GM08714 (cell line): Measurements from ENCODE around the gene NRROS.

Source experiments
- H3K4me3 ChIP-seq: fragments of 200-500 bp; sonication (Bioruptor generic); 2 replicates; pipeline ENCODE4 v1.5.1; 2014; ENCODE audit warnings: mild to moderate bottlenecking, low read length, inconsistent platforms
- ZNF274 ChIP-seq: IDR thresholded peaks from 2 replicates; pipeline ENCODE4 v1.6.1; 2012; ENCODE audit warnings: mild to moderate bottlenecking, low read depth, low read length

The NRROS gene

DNA sequence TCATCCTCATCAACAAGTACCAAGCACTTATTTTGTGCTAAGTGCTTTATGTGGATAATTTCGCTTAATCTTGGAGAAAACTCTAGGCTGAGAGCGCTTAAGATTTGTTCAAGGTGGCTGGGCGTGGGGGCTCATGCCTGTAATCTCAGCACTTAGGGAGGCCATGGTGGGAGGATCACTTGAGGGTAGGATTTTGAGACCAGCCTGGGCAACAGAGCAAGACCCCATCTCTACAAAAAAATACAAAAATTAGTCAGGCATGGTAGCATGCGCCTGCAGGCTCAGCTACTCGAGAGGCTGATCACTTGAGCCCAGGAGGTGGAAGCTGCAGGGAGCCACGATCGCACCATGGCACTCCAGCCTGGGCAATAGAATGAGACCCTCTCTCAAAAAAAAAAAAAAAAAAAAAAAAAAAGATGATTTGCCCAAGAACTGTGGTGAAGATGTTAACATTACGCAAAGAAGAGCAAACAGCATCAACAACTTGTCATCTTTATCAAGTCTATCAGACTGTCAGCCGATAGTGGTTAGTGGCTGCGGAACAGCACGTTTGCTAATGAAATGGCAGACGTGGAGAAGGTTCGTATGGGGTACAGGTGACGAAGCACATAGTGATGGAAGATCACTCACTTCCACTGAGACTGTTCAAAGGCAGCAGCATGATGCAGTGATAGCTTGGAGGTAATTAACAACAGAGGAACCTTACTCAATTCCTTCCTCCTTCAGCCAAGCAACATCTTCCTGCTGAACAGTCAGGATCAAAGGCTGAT is 27.7 kb downstream of the NRROS start:
- TF ChIP-seq ZNF274 = no peak
- no peak overlapping the region for H3K4me3 ChIP-seq

GRCh38 chr3:196670339-196670738 is 30.8 kb downstream of the NRROS start:
- H3K4me3 ChIP-seq = no peak overlapping the region; the same call in 1 of the 2 replicates
- no peak for TF ChIP-seq ZNF274

- no peak overlapping the region for H3K4me3 ChIP-seq
- no peak for TF ChIP-seq ZNF274
Observed at GRCh38 chr3:196673632-196674031, 34.1 kb downstream of the NRROS start.

DNA sequence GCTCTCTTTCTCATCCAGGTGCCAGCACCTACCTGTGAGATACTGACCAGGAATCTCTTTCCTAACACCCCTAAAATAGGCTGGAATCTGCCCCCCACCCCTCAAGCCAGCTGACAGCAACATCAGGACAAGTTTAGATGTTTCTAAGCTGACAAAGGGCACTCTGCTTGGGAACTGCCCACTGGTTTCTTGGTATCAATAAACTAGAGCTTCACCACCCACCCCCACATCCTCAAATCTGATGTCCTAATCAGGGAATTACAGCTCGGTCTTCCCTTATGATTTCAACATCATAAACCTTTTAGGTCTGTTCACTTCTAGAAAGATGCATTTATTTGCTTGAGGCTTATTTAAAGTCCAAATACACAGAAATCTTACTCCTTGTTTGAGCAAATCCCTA is 37.9 kb downstream of the NRROS start:
- no peak overlapping the region for H3K4me3 ChIP-seq
- TF ChIP-seq ZNF274 = no peak

DNA sequence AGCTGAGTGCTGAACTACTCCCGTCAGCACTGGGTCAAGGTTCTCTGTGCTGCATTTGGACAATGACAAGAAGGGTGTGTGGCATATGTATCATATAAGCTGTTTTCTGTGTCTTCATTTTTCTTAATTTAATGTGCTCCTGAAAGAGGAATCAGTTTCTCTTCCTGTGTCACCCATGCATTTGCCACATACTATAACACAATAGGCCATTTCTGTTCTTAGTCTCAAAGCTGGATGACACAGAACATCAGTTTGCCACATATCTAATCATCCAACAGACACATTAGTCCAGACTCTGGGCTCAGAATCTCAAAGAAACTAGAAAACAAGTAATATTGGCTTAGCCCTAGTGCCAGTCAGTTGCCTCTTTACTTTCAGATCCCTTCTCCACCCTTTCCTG is 38.4 kb downstream of the NRROS start:
- H3K4me3 ChIP-seq = no peak overlapping the region
- TF ChIP-seq ZNF274 = no peak

GRCh38 chr3:196684548-196685407 is 45.3 kb downstream of the NRROS start:
- no peak for TF ChIP-seq ZNF274

DNA sequence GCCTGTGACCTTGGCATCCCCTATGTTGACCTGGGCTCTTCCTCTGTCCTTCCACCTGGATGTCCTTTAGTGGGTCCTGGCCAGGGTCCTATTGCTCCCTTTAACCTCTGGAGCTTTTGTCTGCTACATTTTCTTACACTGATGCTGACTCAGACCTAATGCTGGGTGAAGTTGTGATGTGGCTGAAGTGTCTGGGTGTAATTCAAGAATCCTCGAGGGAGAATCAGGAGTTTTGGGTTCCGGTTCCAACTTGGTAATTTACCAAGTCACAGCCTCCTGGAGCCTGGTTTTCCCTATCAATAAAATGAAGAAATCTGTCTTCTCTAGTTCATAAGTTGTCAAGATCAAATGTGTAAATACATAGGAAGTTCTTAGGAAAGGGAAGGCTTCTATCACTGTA is 46.9 kb downstream of the NRROS start:
- TF ChIP-seq ZNF274 = no peak

More at GRCh38 chr3:196684548-196685407, 45.3 kb downstream of the NRROS start:
- no peak overlapping the region for H3K4me3 ChIP-seq

GRCh38 chr3:196688349-196688748 is 48.9 kb downstream of the NRROS start:
- no peak overlapping the region for H3K4me3 ChIP-seq
- TF ChIP-seq ZNF274 = no peak

More for the DNA sequence above, 46.9 kb downstream of the NRROS start:
- H3K4me3 ChIP-seq = no peak overlapping the region

GRCh38 chr3:196689941-196690660 is 50.6 kb downstream of the NRROS start:
- TF ChIP-seq ZNF274 = no peak
- H3K4me3 ChIP-seq = no peak overlapping the region

DNA sequence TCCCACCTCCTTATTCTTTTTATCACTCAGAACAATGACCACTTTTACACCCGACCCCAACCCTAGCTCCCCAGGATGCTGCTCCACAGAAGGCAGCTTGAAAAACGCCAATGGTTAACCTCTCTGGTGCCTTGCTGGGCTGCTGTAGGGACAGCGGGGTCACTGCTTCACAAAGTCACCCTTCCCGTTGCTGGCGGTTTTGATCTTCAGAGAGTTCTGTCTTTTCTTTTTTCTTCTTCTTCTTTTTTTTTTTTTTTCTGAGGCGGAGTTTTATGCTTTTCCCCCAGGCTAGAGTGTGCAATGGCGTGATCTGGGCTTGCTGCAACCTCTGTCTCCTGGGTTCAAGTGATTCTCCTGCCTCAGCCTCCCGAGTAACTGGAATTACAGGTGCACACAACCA is 51.9 kb downstream of the NRROS start:
- TF ChIP-seq ZNF274 = no peak
- no peak overlapping the region for H3K4me3 ChIP-seq

GRCh38 chr3:196694202-196694638 is 54.7 kb downstream of the NRROS start:
- H3K4me3 ChIP-seq = no peak overlapping the region
- TF ChIP-seq ZNF274 = no peak

- no peak overlapping the region for H3K4me3 ChIP-seq
- TF ChIP-seq ZNF274 = no peak
Observed at GRCh38 chr3:196694941-196695848, 55.7 kb downstream of the NRROS start.

GRCh38 chr3:196695849-196696226 is 56.3 kb downstream of the NRROS start:
- no peak for TF ChIP-seq ZNF274
- H3K4me3 ChIP-seq = no peak overlapping the region

- TF ChIP-seq ZNF274 = no peak
- H3K4me3 ChIP-seq = no peak overlapping the region
Observed at GRCh38 chr3:196697270-196697669, 57.8 kb downstream of the NRROS start.
